Posterior cingulate gyrus (tissue), 11 donors: Measurements from ENCODE around the gene OIP5.
"Not testable (repeated sequence)": the region's sequence is repeated elsewhere in the genome, so short reads cannot be mapped to it uniquely, and the experiment has no call there.

Source experiments
- DNase-seq, 10 donors: peaks; one replicate each; pipeline versions ENCODE4 v3.0.0 to v3.0.0-alpha.2; 2020 to 2021; ENCODE audit warnings: mixed read lengths in 3 of 10
- intact Hi-C: fragments of 100-400 bp; cut with DNase I; formaldehyde crosslinking; loops from one replicate; pipeline ENCODE4 v1.15.1; 2023

The OIP5 gene

GRCh38 chr15:41332194-41333025 is at the start of gene OIP5, which contains the start of gene NUSAP1:
Gene OIP5 (minus strand): TSS chr15:41332591. CDS start chr15:41332561, 30 bp downstream.
Gene NUSAP1 (plus strand): TSS chr15:41332881. CDS start chr15:41332958, 77 bp downstream.
- intact Hi-C loops: loop anchor here (2.0 kb wide), 1 partner anchor 48 kb away; no protein-coding TSS in a partner anchor
- DNase-seq: peak; percentile 89 to 99 (median 94)

GRCh38 chr15:41377978-41378377 is 45.6 kb upstream of the OIP5 start:
- no peak for DNase-seq
- intact Hi-C loops: no loop called here

GRCh38 chr15:41367418-41367817 is 35.0 kb upstream of the OIP5 start:
- intact Hi-C loops: no loop called here
- DNase-seq: no peak

- DNase-seq: no peak
- intact Hi-C loops: no loop called here
Observed at GRCh38 chr15:41354371-41354770, 22.0 kb upstream of the OIP5 start.

- DNase-seq: no peak
- intact Hi-C loops: no loop called here
Observed at GRCh38 chr15:41350057-41350717, 17.8 kb upstream of the OIP5 start.

GRCh38 chr15:41347236-41347635 is 14.8 kb upstream of the OIP5 start:
- no peak for DNase-seq
- intact Hi-C loops: no loop called here

- DNase-seq: no peak
- intact Hi-C loops: no loop called here
Observed at GRCh38 chr15:41341519-41341918, 9.1 kb upstream of the OIP5 start.

- peak in 1 of 10 donors; percentile 12 for DNase-seq
- intact Hi-C loops: no loop called here
Observed at GRCh38 chr15:41340189-41340695, 7.9 kb upstream of the OIP5 start.

- no peak for DNase-seq
- intact Hi-C loops: no loop called here
Observed at GRCh38 chr15:41337631-41338522, 5.5 kb upstream of the OIP5 start.

- intact Hi-C loops: no loop called here
- DNase-seq: no peak
Observed at GRCh38 chr15:41337047-41337446, 4.7 kb upstream of the OIP5 start.

- DNase-seq: no peak
- intact Hi-C loops: no loop called here
Observed at GRCh38 chr15:41336549-41336948, 4.2 kb upstream of the OIP5 start.

GRCh38 chr15:41334293-41335120 is 2.1 kb upstream of the OIP5 start:
- no peak for DNase-seq
- intact Hi-C loops: no loop called here

- no peak for DNase-seq
- intact Hi-C loops: loop anchor here (2.0 kb wide), 1 partner anchor 48 kb away; no protein-coding TSS in a partner anchor
Observed at GRCh38 chr15:41333026-41333562, 703 bp upstream of the OIP5 start.

GRCh38 chr15:41331833-41332193 is 578 bp downstream of the OIP5 start:
- intact Hi-C loops: loop anchor here (2.0 kb wide), 1 partner anchor 47 kb away; no protein-coding TSS in a partner anchor
- peak in 2 of 10 donors; percentile 53 to 58 for DNase-seq

GRCh38 chr15:41331281-41331680 is 1.1 kb downstream of the OIP5 start:
- DNase-seq: no peak
- intact Hi-C loops: no loop called here

GRCh38 chr15:41323611-41324010 is 8.8 kb downstream of the OIP5 start:
- DNase-seq: no peak
- intact Hi-C loops: no loop called here

GRCh38 chr15:41320805-41321330 is 11.5 kb downstream of the OIP5 start:
- intact Hi-C loops: not testable (repeated sequence)
- peak in 1 of 10 donors; percentile 64 for DNase-seq

- DNase-seq: no peak
- intact Hi-C loops: no loop called here
Observed at GRCh38 chr15:41309226-41309905, 23.0 kb downstream of the OIP5 start.
